HEK293T (cell line): ENCODE data around the gene ALPK1.

ENCODE experiments used
- CTCF ChIA-PET: fragments of 350-600 bp; formaldehyde crosslinking; extraction: SDS; loops from one replicate; lab custom pipeline; 2021; ENCODE audit warnings: antibody characterized with exemption, inconsistent platforms; lab: Yijun Ruan, JAX
- POLR2A ChIA-PET: fragments of 350-600 bp; formaldehyde crosslinking; extraction: SDS; loops from one replicate; lab custom pipeline; 2020; ENCODE audit warnings: antibody characterized with exemption, inconsistent platforms; lab: Yijun Ruan, JAX
- DNase-seq: peaks from one replicate; pipeline ENCODE4 v3.0.0; 2012; ENCODE audit warnings: mixed read lengths; ENCODE audit errors: extremely low spot score
- ARNT ChIP-seq: fragments of 450-650 bp; IDR thresholded peaks from 2 replicates; pipeline ENCODE4 v1.6.1; 2017; ENCODE audit warnings: mild to moderate bottlenecking
- BHLHE40 ChIP-seq: fragments of 450-650 bp; IDR thresholded peaks from 2 replicates; pipeline ENCODE4 v1.6.1; 2016; ENCODE audit warnings: mild to moderate bottlenecking, moderate library complexity, borderline replicate concordance
- CTBP1 ChIP-seq: fragments of 450-650 bp; IDR thresholded peaks from 2 replicates; pipeline ENCODE4 v1.6.1; 2016; ENCODE audit warnings: borderline replicate concordance
- ELF4 ChIP-seq: fragments of 450-650 bp; IDR thresholded peaks from 2 replicates; pipeline ENCODE4 v1.6.1; 2017; ENCODE audit warnings: antibody characterized with exemption
- FOXA1 ChIP-seq: fragments of 450-650 bp; IDR thresholded peaks from 2 replicates; pipeline ENCODE4 v1.6.1; 2016; ENCODE audit warnings: mild to moderate bottlenecking
- FOXK2 ChIP-seq: fragments of 450-650 bp; IDR thresholded peaks from 2 replicates; pipeline ENCODE4 v1.6.1; 2016; ENCODE audit warnings: mild to moderate bottlenecking
- FOXM1 ChIP-seq: fragments of 450-650 bp; IDR thresholded peaks from 2 replicates; pipeline ENCODE4 v1.6.1; 2017; ENCODE audit warnings: mild to moderate bottlenecking, borderline replicate concordance
- HDGF ChIP-seq: fragments of 450-650 bp; IDR thresholded peaks from 2 replicates; pipeline ENCODE4 v1.6.1; 2017; ENCODE audit warnings: antibody characterized with exemption, borderline replicate concordance
- L3MBTL2 ChIP-seq: fragments of 450-650 bp; conservative IDR thresholded peaks from 2 replicates; pipeline ENCODE4 v1.6.1; 2016; ENCODE audit warnings: mild to moderate bottlenecking
- LEF1 ChIP-seq: fragments of 450-650 bp; IDR thresholded peaks from 2 replicates; pipeline ENCODE4 v1.6.1; 2017; ENCODE audit warnings: mild to moderate bottlenecking, borderline replicate concordance
- NFRKB ChIP-seq: fragments of 450-650 bp; IDR thresholded peaks from 2 replicates; pipeline ENCODE4 v1.6.1; 2016; ENCODE audit warnings: mild to moderate bottlenecking, moderate library complexity
- PKNOX1 ChIP-seq: fragments of 450-650 bp; IDR thresholded peaks from 2 replicates; pipeline ENCODE4 v1.6.1; 2016
- SP1 ChIP-seq: fragments of 450-650 bp; IDR thresholded peaks from 2 replicates; pipeline ENCODE4 v1.6.1; 2017
- SUZ12 ChIP-seq: fragments of 450-650 bp; IDR thresholded peaks from 2 replicates; pipeline ENCODE4 v1.6.1; 2016; ENCODE audit warnings: mild to moderate bottlenecking
- TARDBP ChIP-seq: fragments of 450-650 bp; IDR thresholded peaks from 2 replicates; pipeline ENCODE4 v1.6.1; 2016
- ZNF384 ChIP-seq: fragments of 450-650 bp; IDR thresholded peaks from 2 replicates; pipeline ENCODE4 v1.6.1; 2016

Gene ALPK1

DNA sequence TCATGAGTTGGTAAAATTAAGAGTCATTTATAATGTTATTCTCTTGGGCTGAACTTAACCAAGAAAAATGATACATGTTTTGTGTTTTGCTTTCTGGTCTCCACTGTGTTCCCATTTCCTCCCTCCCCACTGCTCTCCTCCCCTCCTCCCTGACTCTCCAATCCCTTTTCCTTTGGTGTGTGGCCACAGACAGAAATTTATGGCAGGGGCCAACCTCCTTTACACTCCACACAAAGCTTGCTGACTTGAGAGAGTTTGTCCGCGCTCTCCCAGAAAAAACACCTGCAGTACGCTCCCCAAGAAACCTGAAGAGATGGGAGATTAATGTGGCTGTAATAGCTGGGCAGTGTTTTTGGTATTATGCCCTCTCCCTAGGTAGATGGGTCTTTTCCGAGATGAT, 88.9 kb downstream of the ALPK1 start:
- POLR2A ChIA-PET: no interaction called here
- DNase-seq: no peak
- TF ChIP-seq SUZ12: no peak
- no peak for TF ChIP-seq FOXM1
- no peak for TF ChIP-seq FOXA1
- no peak for TF ChIP-seq PKNOX1
- TF ChIP-seq ZNF384: no peak
- TF ChIP-seq ARNT: no peak
- TF ChIP-seq BHLHE40: no peak
- no peak for TF ChIP-seq TARDBP
- no peak for TF ChIP-seq HDGF
- no peak for TF ChIP-seq CTBP1
- no peak for TF ChIP-seq SP1
- no peak for TF ChIP-seq L3MBTL2
- TF ChIP-seq FOXK2: no peak
- no peak for TF ChIP-seq LEF1
- TF ChIP-seq NFRKB: no peak
- TF ChIP-seq ELF4: no peak
- CTCF ChIA-PET: no interaction called here

GRCh38 chr4:112402098-112402497, 104.9 kb downstream of the ALPK1 start:
- ChIA-PET CTCF (interaction anchor here (0.6 kb wide), 1 partner anchor 197 kb away, joined by 3 read pairs; no protein-coding TSS in a partner anchor), POLR2A (no interaction called here)
- no peak for DNase-seq
- TF ChIP-seq CTBP1 (no peak), SUZ12 (no peak), HDGF (no peak), NFRKB (no peak), ZNF384 (no peak), FOXK2 (no peak)

- ChIA-PET CTCF (interaction anchor here (0.6 kb wide), 1 partner anchor 612 kb away, joined by 3 read pairs; no protein-coding TSS in a partner anchor), POLR2A (no interaction called here)
- DNase-seq: no peak
These were observed 106.2 kb downstream of the ALPK1 start for GRCh38 chr4:112403101-112403945.

GRCh38 chr4:112410364-112410763, 113.2 kb downstream of the ALPK1 start:
- ChIA-PET POLR2A (no interaction called here), CTCF (no interaction called here)
- TF ChIP-seq PKNOX1 (peak; percentile 5; the same call in 1 of the 2 replicates), NFRKB (no peak)
- no peak for DNase-seq

More at GRCh38 chr4:112403101-112403945, 106.2 kb downstream of the ALPK1 start:
- TF ChIP-seq TARDBP: no peak
- no peak for TF ChIP-seq CTBP1
- TF ChIP-seq FOXK2: no peak
- no peak for TF ChIP-seq ELF4
- no peak for TF ChIP-seq HDGF
- no peak for TF ChIP-seq FOXA1
- TF ChIP-seq L3MBTL2: no peak
- TF ChIP-seq ARNT: no peak
- TF ChIP-seq FOXM1: no peak
- no peak for TF ChIP-seq SUZ12
- no peak for TF ChIP-seq LEF1
- no peak for TF ChIP-seq BHLHE40
- TF ChIP-seq NFRKB: no peak
- no peak for TF ChIP-seq SP1
- no peak for TF ChIP-seq ZNF384
- no peak for TF ChIP-seq PKNOX1

DNA sequence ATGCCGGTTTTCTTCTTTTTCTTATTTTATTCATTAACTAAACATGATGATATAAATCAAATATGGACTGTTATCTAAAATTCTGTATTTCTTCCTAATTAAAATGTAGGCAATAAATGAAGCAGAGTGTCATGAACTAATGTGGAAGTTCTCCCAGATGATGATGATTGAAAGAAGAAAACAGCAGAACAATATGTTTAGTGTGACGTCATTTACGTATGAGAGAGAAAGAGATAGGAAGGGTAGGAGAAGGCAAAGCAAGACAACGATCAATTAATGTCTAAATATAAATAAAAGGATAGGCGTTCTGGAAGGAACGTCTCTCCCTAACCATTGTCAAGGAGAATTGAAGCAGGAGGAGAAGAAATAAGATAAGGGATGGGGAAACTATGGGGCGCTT, 113.6 kb downstream of the ALPK1 start:
- TF ChIP-seq BHLHE40: no peak
- TF ChIP-seq ELF4: no peak
- TF ChIP-seq ZNF384: no peak
- TF ChIP-seq ARNT: no peak
- DNase-seq: no peak
- ChIA-PET POLR2A (no interaction called here), CTCF (no interaction called here)

DNA sequence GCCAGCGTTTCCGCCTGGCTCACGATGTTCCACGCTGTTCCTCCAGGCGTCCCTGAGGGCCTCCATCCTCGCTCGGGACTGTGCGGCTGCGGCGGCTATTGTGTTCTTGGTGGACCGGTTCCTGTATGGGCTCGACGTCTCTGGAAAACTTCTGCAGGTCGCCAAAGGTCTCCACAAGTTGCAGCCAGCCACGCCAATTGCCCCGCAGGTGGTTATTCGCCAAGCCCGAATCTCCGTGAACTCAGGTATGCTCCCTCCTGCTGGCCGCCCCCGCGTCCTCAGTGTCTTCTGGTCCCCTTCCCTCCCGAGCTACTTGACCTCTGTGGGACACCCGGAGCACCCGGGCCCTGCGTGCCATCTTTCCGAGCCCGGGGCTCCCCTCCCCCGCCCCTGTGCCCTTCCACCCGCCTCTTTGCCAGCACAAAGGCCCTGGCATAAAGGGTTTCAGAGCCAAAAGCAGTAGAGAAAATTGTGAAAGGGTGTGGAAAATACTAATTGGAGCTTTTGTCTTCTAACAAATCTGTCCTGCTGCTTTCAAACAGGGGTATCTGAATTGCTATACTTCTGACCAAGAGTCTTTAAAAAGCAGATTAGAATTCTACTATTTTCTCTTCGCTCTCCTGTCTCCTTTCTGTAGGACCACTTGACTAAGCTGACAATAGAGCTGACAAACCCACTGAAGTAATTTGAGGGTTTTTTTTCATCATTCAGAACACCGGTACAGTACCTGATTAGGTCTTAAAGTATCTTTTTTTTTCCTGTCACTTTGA, 114.8 kb downstream of the ALPK1 start:
- CTCF ChIA-PET: no interaction called here
- POLR2A ChIA-PET: no interaction called here

More for the DNA sequence above, 114.8 kb downstream of the ALPK1 start:
- no peak for DNase-seq
- TF ChIP-seq ZNF384 (no peak), HDGF (no peak), ARNT (no peak), SUZ12 (no peak), BHLHE40 (no peak), FOXM1 (no peak), NFRKB (no peak), SP1 (no peak), TARDBP (no peak), L3MBTL2 (no peak), PKNOX1 (no peak), ELF4 (no peak), FOXK2 (no peak), CTBP1 (no peak)
